ENCODE data around the gene LRP4.

LRP4 gene

DNA sequence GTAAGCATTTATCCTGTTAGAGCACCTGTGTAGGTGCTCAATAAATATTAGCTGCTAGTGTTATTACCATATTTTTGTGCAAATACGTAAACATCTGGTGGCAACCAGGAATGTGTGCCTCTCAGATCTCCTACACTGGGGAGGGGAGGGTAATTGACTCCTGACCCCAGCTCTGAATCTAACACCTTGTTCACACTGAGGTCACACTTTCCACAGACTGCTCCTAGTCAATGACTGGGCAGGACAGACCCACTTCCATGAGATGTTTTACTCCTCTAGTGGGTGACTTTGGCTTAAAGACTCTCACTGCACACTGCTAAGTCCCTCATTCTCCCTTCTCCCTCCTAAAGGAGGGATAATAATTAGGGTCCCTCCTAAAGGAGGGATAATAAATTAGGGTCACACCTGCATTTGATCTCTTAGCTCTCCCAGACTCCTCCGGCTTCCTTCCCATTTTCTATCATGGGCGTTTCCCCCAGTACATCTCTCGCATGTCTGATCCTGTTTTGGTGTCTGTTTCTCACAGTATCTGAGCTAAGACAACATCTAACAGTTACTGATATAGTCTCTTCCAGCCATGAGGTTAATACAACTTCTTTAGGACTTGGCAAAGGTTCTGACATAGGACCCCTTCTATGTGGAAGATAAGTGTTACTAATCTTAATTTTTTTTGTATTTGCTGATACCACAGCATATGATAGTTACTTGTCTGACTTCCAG lies 26.2 kb upstream of the LRP4 start:
- Histone ChIP-seq H3K36me3 (ENCODE audit: insufficient read depth, low read length) (no peaks in the 10 kb centered on the region), H3K9ac (ENCODE audit: low read depth, low read length, poor library complexity, severe bottlenecking) (no peak overlapping the region), H3F3A (ENCODE audit: low read depth) (no peaks in the 10 kb centered on the region), H4K20me1 (ENCODE audit: insufficient read depth, low read length, poor library complexity, severe bottlenecking) (no peaks in the 10 kb centered on the region), H2AFZ (ENCODE audit: low read length) (no peak overlapping the region), H3K27me3 (ENCODE audit: insufficient read depth, low read length, poor library complexity, severe bottlenecking) (no peaks in the 10 kb centered on the region), H3K4me3 (ENCODE audit: low read length, poor library complexity, severe bottlenecking) (no peak overlapping the region), H3K4me1 (ENCODE audit: insufficient read depth, low read length, poor library complexity, severe bottlenecking) (peaks cover 4% of the 10 kb centered on the region), H3K4me2 (ENCODE audit: low read depth, low read length, poor library complexity, severe bottlenecking) (no peak overlapping the region), H3K9me2 (replicated peaks; ENCODE audit: low read depth, low read length) (no peaks in the 10 kb centered on the region), H3K9me3 (ENCODE audit: insufficient read depth, low read depth, low read length) (no peaks in the 10 kb centered on the region), H3K79me2 (ENCODE audit: insufficient read depth, low read length) (no peaks in the 10 kb centered on the region)
- TF ChIP-seq EZH2phosphoT487 (IDR thresholded peaks at IDR 0.05; ENCODE audit: borderline replicate concordance), result no peak
- TF ChIP-seq, protein P1, sequence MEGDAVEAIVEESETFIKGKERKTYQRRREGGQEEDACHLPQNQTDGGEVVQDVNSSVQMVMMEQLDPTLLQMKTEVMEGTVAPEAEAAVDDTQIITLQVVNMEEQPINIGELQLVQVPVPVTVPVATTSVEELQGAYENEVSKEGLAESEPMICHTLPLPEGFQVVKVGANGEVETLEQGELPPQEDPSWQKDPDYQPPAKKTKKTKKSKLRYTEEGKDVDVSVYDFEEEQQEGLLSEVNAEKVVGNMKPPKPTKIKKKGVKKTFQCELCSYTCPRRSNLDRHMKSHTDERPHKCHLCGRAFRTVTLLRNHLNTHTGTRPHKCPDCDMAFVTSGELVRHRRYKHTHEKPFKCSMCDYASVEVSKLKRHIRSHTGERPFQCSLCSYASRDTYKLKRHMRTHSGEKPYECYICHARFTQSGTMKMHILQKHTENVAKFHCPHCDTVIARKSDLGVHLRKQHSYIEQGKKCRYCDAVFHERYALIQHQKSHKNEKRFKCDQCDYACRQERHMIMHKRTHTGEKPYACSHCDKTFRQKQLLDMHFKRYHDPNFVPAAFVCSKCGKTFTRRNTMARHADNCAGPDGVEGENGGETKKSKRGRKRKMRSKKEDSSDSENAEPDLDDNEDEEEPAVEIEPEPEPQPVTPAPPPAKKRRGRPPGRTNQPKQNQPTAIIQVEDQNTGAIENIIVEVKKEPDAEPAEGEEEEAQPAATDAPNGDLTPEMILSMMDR (conservative IDR thresholded peaks at IDR 0.05; ENCODE audit: low read length), result no peak

DNA sequence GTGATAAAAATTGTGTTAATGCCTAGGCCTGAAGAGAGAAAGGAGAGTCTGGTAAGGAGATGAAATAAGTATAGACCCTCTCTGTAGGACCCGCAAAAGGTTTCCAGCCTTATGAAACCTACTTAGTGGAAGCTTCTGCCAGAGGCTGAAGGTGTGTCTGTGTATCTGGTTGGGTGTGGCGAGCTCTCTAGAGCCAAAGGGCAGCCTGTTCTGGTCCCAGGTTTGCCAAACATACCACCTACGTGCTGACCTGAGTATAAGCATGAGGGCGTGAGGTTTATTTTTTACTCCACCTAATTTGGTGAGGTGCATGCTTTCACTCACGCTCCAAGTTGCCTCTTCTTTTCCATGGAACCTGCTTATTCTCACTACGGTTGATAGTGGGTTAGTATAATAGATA lies 23.8 kb upstream of the LRP4 start:
- H3K79me2 ChIP-seq (ENCODE audit: insufficient read depth, low read length), result peaks cover 2% of the 10 kb centered on the region; the same call in 1 of the 2 replicates
- no peaks in the 10 kb centered on the region for H4K20me1 ChIP-seq (ENCODE audit: insufficient read depth, low read length, poor library complexity, severe bottlenecking)
- no peaks in the 10 kb centered on the region for H3K9me3 ChIP-seq (ENCODE audit: insufficient read depth, low read depth, low read length)
- no peaks in the 10 kb centered on the region for H3F3A ChIP-seq (ENCODE audit: low read depth)
- no peaks in the 10 kb centered on the region for H3K9me2 ChIP-seq (replicated peaks; ENCODE audit: low read depth, low read length)
- no peak overlapping the region for H3K9ac ChIP-seq (ENCODE audit: low read depth, low read length, poor library complexity, severe bottlenecking)
- TF ChIP-seq, protein P1 (conservative IDR thresholded peaks at IDR 0.05; ENCODE audit: low read length), result no peak
- TF ChIP-seq EZH2phosphoT487 (IDR thresholded peaks at IDR 0.05; ENCODE audit: borderline replicate concordance), result no peak
- H2AFZ ChIP-seq (ENCODE audit: low read length), result no peak overlapping the region
- H3K4me3 ChIP-seq (ENCODE audit: low read length, poor library complexity, severe bottlenecking), result no peak overlapping the region
- H3K4me2 ChIP-seq (ENCODE audit: low read depth, low read length, poor library complexity, severe bottlenecking), result no peak overlapping the region
- H3K4me1 ChIP-seq (ENCODE audit: insufficient read depth, low read length, poor library complexity, severe bottlenecking), result no peaks in the 10 kb centered on the region
- no peaks in the 10 kb centered on the region for H3K36me3 ChIP-seq (ENCODE audit: insufficient read depth, low read length)
- no peaks in the 10 kb centered on the region for H3K27me3 ChIP-seq (ENCODE audit: insufficient read depth, low read length, poor library complexity, severe bottlenecking)

DNA sequence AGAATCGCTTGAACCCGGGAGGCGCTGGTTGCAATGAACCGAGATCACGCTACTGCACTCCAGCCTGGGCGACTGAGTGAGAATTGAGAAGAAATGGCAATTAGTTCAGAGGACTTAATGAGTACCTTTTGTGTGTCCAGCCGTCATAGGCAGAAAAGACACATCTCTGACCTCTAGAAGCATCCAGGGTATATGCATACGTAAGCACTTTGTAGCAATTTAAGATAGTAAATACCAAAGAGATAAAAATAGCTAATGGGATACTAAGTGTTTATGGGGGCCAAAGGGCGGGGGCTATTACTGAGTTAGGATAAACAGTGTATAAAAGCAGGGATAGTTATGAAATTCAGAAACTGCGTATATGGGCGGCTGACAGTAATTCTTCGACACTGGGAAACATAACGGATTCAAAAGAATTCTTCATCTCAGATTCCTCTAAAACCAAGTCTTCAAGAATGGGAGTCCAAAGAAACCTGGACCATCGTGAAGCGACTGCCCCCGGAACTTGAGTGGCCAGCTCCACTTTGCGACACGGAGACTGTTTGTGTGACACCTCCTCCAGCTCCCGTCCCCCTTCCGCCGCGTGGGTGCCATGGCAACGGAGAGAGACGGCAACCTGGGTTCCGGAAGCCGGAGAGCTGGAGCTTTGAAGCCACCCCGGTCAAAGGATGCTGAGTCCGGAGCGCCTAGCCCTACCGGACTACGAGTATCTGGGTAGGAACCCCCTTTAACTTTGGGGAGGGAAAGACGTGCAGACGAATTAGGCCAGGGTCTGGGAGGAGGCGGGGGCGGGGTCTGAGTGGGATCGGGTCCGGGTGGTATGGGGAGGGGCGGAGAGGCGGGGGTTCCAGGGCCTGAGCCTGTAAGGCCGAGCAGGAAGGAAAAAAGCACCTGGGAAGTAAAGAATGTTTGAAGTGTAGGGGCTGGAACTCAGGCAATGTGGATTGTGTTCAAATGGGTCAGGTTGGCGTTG lies 18.1 kb upstream of the LRP4 start, which contains the start of gene CSTPP1:
Gene CSTPP1 (plus strand): TSS at position 624 of the 973 bp plus-strand sequence. CDS start 45 bp downstream, at position 669.
- Histone ChIP-seq H3K4me3 (ENCODE audit: low read length, poor library complexity, severe bottlenecking) (peak within 1 kb of the TSS; percentile 83), H3K27me3 (ENCODE audit: insufficient read depth, low read length, poor library complexity, severe bottlenecking) (no peaks in the 10 kb centered on the region), H3K9me3 (ENCODE audit: insufficient read depth, low read depth, low read length) (no peaks in the 10 kb centered on the region), H3K9ac (ENCODE audit: low read depth, low read length, poor library complexity, severe bottlenecking) (peak within 1 kb of the TSS; percentile 66), H3K4me1 (ENCODE audit: insufficient read depth, low read length, poor library complexity, severe bottlenecking) (no peaks in the 10 kb centered on the region), H3K9me2 (replicated peaks; ENCODE audit: low read depth, low read length) (no peaks in the 10 kb centered on the region), H3K36me3 (ENCODE audit: insufficient read depth, low read length) (no peaks in the 10 kb centered on the region), H3F3A (ENCODE audit: low read depth) (no peaks in the 10 kb centered on the region), H3K4me2 (ENCODE audit: low read depth, low read length, poor library complexity, severe bottlenecking) (peak within 1 kb of the TSS; percentile 79), H4K20me1 (ENCODE audit: insufficient read depth, low read length, poor library complexity, severe bottlenecking) (no peaks in the 10 kb centered on the region), H2AFZ (ENCODE audit: low read length) (peak within 1 kb of the TSS; percentile 97), H3K79me2 (ENCODE audit: insufficient read depth, low read length) (peaks cover 6% of the 10 kb centered on the region; the same call in 1 of the 2 replicates)
- TF ChIP-seq, protein P1 (conservative IDR thresholded peaks at IDR 0.05; ENCODE audit: low read length), result no peak
- TF ChIP-seq EZH2phosphoT487 (IDR thresholded peaks at IDR 0.05; ENCODE audit: borderline replicate concordance), result no peak

All from Loucy (cell line).